ENCODE results near the gene ZNF225.
"Not testable (repeated sequence)": the region's sequence is repeated elsewhere in the genome, so short reads cannot be mapped to it uniquely, and the experiment has no call there.

ZNF225 gene

DNA sequence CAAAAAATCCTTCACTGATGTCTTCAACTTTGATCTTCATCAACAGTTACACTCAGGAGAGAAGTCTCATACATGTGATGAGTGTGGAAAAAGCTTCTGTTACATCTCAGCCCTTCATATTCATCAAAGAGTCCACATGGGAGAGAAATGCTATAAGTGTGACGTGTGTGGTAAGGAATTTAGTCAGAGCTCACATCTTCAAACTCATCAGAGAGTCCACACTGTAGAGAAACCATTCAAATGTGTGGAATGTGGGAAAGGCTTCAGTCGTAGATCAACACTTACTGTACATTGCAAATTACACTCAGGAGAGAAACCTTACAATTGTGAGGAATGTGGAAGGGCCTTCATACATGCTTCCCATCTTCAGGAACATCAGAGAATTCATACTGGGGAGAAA lies 43.3 kb downstream of the ZNF225 start:
- no peak for DNase-seq

DNA sequence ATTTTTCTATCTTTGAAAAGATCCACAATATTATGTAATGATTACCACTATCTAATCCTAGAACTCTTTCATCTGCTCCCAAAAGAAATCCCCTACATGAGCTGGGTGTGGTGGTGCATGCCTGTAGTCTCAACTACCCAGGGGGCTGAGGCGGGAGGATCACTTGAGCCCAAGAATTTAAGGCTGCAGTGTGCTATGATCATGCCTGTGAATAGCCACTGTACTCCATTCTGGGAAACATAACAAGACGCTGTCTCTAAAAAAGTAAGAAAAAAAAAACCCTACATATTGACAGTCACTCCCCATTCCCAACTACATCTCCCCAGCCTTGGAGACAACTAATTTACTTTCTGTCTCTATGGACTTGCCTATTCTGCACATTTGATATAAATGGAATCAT lies 50.6 kb downstream of the ZNF225 start:
- no peak for DNase-seq

- DNase-seq = no peak
Measured at GRCh38 chr19:44164327-44164672, 51.1 kb downstream of the ZNF225 start.

- DNase-seq = peak; percentile 51 to 99 (median 93)
Measured at GRCh38 chr19:44164673-44165512, 51.7 kb downstream of the ZNF225 start, which contains the start of gene ZNF226. TSS of gene ZNF226 (plus strand) at chr19:44165100. CDS start at chr19:44170081, 4,981 bp downstream.

DNA sequence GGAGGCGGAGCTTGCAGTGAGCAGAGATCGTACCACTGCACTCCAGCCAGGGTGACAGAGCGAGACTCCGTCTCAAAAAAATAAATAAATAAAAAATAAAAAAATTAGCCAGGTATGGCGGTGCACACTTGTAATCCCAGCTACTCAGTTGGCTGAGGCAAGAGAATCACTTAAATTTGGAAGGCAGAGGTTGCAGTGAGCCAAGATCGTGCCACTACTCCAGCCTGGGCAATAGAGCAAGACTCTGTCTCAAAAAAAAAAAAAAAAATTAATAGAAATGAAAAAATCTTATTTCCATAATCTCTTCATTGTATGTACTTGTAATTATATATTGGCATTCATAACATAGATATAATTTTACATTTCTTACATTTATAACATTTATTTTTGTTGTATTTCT lies 57.5 kb downstream of the ZNF225 start:
- DNase-seq = not testable (repeated sequence)

DNA sequence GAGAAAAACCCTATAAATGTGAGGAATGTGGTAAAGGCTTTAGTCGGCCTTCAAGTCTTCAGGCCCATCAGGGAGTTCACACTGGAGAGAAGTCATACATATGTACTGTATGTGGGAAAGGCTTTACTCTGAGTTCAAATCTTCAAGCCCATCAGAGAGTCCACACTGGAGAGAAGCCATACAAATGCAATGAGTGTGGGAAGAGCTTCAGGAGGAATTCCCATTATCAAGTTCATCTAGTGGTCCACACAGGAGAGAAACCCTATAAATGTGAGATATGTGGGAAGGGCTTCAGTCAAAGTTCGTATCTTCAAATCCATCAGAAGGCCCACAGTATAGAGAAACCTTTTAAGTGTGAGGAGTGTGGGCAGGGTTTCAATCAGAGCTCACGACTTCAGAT lies 63.4 kb downstream of the ZNF225 start:
- DNase-seq = no peak

DNA sequence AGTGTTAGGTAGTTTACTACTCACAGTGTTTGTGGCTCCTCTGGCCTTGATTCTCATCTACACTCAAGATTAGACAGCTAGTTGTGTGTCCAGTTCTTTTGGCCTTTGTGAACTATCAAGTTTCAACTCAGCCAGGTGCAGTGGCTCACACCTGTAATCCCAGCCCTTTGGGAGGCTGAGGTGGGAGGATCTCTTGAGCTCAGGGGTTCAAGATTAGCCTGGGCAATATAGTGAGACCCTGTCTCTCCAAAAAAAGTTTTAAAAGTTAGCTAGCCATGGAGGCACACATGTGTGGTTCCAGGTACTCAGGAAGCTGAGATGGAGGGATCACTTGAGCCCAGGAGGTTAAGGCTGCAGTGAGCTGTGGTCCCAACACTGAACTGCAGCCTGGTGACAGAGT lies 67.8 kb downstream of the ZNF225 start:
- DNase-seq = no peak

DNA sequence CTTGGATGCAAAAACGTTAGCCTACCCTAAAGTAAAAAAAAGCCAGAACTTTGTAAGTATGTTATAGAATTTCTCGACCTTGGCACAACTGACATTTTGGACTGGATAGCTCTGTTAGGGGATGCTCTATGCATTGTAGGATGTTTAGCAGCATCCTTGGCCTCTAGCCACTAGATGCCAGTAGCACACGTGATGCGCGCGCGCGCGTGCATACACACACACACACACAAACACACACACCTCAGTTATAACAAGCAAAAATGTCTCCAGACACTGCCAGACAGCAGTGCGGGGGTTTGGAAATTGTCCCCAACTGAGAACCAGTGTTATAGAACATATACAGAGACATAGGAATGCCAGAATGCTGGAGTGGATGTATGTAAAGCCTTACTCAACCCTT lies 68.9 kb downstream of the ZNF225 start:
- DNase-seq = no peak
